NCI-H1092 treated with DMSO at 0.1 percent for 48 hours (cell line): ENCODE data around the gene TXNDC2.

ENCODE experiments used
- DNase-seq: peaks from one replicate; lab custom pipeline; 2025; lab: John Stamatoyannopoulos, UW

Gene TXNDC2

DNA sequence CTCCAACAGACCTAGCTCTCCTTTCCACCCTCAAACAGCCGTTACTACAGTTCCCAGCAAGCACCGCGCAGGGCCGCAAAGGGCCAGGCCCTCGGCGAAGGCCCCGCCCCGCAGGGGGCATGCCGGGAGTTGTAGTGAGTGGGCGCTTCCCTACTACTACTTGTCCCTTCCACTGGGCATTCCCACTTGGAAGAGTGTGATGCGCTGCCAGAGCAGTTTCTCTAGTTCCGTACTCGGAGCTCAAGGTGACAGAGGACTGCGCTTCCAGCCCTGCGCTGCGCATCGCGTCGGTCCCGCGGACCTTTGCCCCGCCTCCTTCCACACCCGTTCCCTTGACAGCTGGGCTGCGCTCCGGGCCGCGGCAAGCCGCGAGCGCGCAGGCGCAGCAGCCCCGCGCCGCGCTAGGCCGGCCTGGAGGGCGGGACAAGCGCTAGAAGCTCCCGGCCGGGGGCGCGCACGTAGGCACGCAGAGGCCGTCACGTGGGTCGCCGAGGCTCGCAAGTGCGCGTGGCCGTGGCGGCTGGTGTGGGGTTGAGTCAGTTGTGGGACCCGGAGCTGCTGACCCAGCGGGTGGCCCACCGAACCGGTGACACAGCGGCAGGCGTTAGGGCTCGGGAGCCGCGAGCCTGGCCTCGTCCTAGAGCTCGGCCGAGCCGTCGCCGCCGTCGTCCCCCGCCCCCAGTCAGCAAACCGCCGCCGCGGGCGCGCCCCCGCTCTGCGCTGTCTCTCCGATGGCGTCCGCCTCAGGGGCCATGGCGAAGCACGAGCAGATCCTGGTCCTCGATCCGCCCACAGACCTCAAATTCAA lies 28.0 kb downstream of the TXNDC2 start, which contains the start of gene VAPA:
Gene VAPA, plus strand, starts transcription at position 491 of the 808 bp plus-strand sequence. Its CDS starts 241 bp downstream, at position 732.
- peak; percentile 91 for DNase-seq

DNA sequence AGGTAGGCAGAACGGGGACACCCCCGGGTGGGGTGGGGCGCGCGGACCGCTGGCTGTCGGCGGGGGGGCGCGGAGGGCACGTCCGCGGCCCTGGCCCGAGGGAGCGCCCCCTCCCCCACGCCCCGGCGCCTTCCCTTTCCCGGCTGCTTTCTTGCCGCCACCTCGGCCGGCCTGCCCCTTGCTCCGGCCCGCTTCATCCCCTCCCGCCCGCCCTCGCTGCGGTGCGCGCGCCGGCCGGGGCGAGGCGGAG lies 28.5 kb downstream of the TXNDC2 start:
- DNase-seq, result no peak

DNA sequence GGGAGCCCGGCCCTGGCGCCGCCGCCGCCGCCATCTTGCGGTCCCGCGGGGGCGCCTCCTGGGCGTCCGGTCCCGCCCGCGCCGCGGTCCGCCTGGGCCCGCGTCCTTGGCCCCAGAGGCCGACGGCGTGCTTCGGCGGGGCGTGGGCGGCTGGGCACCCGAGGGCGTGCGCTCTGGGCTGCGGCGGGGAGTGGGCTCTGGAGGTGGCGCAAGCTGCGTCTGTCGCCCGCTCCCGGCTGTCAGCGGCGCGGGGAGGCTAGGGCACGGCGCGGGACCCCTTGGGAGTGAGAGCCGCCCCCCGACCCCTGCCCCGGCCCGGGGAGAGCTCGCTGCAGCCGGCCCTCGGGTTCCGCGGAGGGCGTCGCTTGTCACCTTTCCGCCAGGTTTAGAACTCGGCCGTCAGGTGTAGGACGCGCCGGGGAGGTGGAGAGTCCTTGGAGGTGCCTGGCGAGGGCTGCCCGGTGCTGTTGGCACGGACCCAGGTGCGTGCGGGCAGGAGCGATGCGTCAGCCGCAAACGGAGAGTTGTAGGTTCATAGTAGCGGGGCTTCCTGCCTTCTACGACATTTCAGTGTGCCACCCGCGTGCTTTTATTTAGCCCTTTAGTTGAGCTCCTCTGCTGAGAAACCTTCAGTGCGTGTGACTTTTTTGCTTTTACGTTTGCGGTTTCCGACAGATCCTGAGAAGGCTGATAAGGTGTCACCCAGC lies 29.0 kb downstream of the TXNDC2 start:
- DNase-seq, result peak; percentile 10

DNA sequence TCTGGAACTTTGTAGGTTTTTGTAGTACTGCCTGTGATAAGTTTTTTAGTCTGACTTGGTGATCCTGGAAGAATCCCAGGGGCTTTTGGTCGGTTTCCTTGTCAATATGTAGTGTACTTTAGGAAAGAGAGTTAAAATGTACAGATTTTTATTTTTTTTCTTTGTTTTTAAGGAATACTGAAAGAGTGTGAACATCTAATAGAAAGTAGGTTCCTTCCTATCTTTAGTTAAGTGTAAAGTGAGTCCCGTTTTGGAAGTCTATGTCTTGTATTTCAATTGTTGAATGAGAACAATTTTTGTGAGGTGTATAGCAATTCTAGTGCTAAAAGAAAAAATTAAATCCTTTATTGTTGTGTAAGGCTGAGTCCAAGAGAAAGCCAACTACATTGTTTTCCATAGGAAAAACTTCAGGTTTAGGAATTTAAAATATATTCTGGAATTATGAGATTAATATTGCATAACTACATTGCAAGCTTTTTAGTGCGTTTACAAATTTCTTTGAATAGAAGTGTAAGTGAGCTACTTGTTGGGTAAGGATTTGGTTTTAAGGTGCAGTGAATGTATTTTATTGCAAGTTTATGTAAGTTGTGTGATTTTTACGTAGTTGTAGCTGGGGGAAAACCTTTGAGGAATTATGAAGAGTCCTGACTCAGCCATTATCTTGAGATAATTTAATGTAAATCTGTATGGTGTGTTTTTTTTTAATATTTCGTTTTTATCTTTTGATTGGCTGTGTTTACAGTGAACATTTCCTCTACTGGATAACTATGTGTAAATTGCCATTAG lies 29.7 kb downstream of the TXNDC2 start:
- no peak for DNase-seq

DNA sequence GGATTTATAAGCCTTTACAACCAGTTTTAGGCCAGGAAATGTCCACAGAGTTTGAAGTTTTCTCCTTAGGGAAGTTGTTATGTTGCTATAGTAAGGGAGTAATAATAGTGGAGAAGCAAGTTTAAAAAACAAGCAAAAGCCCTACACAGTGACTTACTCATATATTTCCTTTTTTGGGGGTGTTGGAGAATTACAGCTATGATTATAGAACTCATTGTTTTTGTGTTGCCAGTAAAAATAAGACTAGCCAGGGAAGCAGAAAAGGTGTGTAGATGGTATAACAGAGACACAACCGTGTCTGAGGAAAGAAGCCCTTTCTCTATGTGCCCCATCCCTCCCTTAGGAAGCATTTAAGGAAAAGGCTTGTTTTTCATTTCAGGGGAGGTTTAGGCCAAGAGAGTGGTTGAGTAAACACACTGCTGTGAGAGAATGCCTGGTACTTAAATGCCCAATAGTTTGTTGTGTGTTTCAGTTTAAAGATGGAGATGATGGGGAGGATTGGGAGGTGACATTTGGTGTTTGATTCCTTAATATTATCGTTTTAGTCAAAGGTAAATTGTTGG lies 30.4 kb downstream of the TXNDC2 start:
- no peak for DNase-seq

DNA sequence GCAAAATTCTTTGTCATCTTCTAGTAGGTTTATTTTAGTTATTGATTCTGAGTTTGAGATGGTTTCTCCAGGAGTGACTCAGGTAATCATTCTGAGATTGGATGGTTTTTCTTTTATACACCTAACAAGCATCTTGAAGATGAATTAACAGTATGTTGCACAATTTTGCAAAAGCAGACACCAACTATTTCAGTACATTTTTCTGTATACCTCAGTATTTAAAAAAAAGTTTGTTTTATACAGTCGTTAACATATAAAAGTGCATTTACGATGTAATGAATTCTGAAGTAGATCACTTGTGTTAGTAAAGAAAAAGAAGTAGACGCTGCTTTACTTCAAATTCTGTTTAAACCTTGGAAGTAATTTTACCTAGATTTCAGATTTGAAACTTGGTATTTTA lies 31.0 kb downstream of the TXNDC2 start:
- DNase-seq, result no peak

DNA sequence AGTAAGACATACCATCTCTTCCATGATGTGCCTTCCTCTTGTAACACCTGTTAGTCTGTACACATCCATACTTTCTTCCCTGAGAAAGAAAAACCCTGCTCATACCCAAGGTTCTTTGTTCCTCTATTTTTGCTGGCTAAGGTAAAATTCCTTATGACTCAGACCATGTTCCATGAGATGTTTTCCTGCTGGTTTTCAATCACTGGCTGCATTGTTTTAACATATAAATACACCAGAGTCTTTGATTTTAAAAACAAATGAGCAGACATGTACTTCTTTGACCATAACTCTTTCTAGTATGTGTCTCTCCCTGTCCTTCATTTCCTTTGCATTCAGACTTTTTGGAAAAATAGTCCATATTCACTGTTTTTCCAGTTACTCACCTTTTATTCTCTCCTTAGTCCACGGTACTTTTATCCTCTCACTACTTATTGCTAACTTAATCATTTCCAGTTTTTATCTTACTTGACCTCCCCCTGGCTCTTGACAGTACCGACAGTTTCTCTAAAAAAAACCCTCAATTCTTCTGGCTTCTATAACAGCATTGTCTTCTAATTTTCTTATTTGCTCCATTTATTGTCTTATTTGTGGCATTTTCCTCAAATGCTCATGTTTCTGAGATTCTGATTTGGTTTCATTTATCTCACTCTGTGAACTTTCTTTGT lies 32.4 kb downstream of the TXNDC2 start:
- no peak for DNase-seq

DNA sequence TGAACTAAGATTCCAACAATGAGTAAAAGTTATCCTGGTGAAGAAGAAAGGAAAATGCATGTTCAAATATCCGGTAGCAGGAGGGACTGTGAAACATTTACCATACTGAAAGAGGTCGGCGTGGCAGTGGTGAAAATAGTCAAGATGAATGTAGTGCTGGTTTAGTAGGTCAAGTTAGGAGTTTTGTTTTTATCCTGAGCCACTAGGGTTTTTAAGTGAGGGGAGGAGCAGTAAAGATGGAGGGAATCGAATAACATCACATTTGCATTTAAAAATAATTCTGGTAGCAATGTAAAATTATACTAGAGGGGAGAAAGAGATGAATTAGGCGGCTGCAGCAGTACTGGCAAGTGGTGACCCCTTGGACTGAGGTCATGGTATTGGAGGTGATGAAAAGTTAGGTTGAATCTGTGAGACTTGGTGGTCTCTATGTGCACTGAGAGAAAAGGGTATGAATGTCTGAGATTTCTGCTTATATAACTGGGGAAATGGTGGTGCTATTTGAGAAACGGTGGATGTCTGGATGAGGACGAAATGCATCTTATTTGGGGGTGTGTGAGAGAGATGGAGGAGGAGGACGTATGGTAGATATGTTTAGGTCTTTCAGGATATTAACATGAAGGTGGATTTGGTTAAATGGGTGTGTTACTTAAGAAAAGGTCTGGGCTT lies 33.9 kb downstream of the TXNDC2 start:
- DNase-seq, result no peak

DNA sequence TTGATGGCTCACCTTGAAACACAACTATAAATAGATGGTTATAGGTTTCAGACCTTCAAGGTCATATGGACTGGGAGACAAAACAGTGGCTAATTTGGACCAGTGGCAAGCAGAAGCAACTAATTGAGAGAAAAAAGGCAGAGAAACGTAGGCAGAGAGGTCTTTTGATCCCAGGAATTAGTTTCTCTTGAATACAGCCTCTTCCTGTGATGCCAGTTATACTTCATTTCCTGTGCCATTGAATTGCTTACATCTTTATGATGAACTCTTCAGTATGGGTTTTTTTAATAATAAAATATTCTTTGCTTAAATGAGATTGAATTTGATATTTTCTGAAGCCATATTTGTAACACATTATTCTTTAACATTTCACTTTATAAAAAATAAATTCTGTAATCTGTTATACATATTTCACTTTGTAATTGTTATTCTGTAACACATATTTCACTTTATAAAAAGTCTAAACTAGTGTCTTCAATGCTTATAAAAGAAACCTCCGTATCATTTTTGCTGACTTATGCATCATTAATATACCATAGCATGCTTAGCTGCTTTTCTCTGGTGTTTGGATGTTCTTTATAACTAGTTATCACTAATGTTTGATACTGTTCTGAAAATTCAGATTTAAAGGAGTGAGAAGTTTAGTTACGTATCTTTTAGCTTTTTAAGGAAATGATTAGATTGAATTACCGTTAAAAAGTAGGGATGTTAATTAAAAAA lies 37.0 kb downstream of the TXNDC2 start:
- no peak for DNase-seq

DNA sequence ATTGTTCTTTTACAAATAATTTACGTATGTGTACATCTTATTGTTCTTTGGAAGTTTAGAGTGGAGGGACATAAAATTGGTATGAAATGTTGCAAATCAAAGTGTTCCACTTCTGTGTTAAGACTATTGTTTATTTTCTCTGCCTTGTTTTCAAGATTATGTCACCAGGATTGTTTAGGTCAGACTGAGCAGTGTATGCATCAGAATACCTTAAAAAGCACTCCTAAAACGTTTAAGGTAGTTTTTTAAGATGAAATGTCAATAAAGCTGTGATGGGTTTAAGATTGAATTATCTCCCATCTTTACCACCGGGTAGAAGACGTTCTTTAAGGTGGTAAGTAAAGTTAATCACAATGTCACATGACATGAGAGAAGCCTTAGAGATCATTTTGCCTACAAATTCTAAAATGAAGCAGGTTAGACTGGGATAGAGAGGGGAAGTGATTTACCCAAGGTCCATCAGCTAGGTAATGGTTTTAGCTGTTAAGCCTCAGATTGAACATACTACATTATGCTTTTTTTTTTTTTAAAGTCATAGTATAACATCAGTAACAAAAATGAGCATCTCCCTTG lies 38.7 kb downstream of the TXNDC2 start:
- no peak for DNase-seq

DNA sequence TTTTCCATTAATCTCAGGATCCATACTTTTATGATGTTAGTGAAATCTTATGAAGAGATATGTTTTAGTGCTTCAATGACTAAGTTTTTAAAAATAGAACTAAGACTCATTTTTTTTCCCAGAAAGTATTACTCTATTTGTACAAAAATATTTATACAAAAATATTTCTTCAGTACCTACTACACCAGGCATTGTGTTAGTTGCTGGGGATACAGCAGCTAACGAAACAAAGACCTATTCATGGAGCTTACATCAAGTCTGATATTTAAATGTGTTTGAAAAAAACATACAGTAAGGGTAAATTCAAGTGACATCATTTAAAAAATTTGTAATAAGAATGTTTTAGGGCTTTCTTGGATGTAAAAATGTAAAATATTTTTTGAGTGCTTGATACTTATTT lies 39.6 kb downstream of the TXNDC2 start:
- DNase-seq, result no peak

DNA sequence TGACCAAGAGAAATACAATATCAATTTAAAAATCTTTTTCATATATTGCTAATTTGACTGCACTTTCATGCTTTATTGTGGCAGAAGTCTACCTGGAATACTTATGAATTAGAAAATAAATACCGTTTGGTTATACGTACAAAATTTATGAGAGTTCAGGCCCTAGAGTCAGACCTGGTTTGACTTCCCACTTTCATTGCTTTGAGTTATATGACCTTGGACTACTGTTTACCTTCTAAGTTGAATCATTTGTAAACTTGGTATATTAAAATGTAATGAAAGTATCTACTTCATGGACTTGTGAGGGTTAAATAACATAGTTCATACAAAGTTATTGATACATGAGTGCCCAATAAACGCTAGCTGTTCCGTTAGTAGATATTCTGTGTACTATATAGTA lies 40.0 kb downstream of the TXNDC2 start:
- DNase-seq, result no peak

DNA sequence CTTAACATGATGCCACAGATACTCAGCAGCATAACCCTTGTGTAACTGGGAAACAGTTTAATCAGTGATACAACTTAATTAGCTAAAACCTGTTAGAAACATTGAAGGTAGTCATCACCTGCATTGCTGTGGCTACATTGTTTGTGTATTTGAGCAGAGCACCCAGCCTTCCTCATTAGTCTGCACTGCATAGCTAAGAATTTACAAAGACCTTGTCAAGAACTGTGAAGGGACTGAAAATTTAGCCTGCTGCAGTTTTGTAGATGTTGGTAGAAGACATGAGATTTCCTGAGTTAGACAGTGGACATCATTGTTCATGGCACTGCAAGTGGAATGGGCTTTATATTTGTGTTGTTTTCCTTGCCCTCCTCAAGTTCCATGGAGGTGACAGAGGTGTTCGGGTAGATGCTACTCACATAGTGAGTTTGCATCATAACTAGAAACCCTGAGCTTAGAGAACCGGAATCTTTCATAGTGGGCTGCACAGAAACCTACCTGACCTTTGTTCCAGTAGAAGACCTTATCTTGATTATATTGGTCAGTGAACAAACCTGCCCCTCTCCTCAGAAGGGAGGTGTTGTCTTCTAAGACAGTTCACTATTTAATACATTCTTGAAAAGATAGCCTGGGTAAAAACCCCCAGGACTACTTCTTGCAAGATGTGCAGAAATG lies 40.6 kb downstream of the TXNDC2 start:
- no peak for DNase-seq

DNA sequence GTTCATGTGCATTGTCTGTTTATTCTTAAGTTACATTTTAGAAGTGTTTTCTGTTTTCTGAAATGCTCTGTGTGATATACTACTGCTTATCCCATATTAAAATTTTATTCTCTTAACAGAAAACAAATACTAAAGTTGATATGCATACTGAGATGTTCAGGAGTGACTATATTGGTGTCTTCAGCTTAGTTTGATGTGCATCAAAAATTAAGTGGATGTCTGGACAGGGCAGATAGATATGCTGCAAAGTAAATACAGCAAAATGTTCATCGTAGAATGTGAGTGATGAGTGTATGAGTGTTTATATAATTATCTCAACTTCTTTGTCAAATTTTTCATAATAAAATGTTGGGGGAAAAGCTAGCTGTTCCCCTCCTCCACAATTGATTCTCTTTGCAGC lies 41.2 kb downstream of the TXNDC2 start:
- no peak for DNase-seq

DNA sequence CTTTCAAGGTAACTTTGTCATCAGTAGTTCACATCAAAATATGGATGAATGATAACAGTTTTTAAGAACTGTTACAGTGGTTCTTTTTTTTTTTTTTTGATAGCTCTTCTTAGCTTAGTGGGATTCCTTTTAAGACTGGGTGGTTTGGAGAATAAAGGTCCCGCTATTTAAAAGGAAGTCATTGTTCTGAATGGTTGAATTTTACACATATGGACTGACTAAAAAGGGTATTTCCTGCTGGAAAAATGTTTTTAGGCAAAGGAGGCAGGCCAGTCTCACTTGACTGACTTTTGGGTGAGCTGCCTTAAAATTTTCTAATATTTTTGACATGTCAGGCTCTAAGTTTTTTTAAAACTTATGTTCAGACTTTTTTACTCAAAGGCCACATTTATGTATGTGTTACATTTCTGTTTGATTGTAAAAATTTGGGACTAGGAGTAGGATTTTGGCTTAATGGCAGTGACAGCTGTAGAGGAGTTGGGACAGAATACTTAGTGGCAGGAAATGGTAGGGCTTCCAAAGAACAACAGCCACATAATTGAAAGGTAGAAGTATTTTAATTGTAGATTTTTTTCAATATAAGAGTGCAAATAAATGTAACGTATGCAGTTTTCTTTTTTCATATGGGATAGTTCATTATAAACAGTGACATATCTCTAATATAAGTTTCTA lies 41.8 kb downstream of the TXNDC2 start:
- DNase-seq, result no peak

DNA sequence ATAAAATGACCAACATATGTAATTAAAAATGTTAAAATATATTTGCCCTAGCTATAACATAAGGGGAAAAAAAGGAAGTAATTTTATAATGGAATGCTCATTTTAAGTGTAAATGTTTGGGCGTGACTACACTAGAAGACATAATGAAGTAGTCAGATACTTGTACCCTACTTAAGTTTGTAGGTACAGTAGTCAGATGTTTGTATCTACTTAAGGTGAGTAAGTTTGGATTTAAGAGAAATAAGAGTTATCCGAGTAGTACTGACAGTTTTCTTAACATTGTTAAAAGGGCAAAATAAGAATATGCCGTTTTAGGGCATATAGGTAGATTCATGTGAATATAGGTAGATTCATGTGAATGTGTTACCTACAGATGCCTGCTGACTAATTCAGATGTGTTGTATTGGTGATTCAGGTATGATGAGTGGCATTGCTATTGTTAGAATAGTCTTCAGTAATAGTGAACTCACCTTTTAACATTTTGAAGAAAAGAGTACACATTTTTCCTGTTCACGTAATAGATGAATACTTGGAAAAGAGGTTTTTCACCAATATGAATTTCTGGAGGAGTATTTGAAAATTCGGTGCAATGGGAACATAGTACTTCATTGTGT lies 43.0 kb downstream of the TXNDC2 start:
- no peak for DNase-seq

DNA sequence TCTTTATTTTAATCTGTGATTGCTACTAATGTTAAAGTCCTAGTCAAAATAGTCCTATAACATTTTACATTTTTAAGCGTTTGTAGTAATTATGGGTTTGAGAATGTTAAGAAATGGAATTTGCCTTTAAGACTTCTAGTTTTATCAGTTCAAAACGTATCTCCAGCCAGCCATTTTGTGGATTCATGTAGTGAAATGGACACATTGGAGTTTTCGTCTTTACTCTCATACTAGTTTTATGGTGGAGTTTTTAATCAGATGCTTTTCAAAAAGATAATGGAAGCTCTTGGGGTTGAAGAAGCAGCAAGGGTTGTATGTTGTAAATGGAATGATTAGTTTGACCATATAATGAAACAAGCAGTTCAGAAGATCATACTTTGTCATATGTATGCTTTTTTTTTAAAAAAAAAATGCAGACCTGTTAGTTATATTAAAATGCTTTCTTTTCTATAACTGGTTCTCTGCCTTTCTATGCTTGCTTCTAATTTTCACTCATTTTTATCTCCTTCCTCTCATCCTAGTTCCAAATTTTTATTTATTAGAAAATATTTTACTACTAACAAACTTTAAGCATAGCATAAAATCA lies 44.6 kb downstream of the TXNDC2 start:
- DNase-seq, result no peak

DNA sequence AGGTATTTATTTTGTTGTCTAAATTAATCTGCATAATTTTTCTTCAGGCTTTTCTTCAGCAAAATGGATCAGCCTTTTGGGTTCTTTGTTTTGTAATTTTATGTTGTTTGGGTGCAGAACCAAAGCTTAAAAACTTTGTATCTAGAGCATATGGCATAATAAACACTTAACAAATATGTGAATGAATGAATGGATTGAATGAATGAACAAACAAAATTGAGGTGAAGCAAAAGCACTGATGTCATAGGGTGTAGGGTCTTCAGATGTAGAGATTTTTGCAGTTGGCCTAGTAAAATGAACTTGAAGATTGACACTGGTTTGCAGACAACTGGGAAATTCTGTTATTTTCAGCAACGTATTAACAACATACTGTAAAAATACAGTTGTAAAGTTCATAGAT lies 45.4 kb downstream of the TXNDC2 start:
- DNase-seq, result no peak

DNA sequence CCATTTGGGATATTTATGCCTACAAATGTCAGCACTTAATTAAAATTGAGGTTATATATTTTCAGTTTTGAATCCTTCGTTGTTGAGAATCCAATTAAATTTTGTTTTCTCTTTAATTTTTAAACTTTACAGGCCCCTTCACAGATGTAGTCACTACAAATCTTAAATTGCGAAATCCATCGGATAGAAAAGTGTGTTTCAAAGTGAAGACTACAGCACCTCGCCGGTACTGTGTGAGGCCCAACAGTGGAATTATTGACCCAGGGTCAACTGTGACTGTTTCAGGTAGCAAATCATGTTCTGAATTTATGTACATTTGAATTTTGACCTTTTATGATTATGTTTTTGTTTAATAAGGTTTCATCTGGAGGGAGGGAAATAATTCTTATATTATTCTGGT lies 45.9 kb downstream of the TXNDC2 start:
- DNase-seq, result no peak
